ENCODE measurements around the gene TBCEL. TPM values are rescaled to one million over a fixed set of nuclear protein-coding genes. Genes with fewer than 3 reads are reported as not detected.

The TBCEL gene
- total and polyA plus RNA-seq, 10 of the 15 experiments (the other 5 are each of a cell fraction or from before 2014, with no cell fraction given): 2.0 to 10.4 (median 7.3) TPM

DNA sequence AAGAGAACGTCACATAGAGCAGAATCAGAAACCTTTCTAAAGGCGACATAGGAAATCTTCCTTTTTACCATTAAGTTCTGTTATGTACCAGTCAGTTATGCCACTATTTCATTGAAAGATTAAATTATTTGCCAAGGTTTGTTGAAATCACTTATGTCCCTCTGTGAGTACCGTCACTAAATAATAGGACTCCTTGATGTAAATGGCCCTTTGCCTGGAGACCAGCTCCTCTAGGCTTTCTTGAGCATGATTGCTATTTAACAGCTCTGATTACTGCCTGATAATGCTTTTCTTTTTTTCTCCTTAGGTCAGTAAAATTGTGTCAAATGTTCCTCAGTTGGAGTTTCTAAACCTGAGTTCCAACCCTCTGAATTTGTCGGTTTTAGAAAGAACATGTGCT is 29.3 kb downstream of the TBCEL start (continued):
- TF ChIP-seq, protein P1, sequence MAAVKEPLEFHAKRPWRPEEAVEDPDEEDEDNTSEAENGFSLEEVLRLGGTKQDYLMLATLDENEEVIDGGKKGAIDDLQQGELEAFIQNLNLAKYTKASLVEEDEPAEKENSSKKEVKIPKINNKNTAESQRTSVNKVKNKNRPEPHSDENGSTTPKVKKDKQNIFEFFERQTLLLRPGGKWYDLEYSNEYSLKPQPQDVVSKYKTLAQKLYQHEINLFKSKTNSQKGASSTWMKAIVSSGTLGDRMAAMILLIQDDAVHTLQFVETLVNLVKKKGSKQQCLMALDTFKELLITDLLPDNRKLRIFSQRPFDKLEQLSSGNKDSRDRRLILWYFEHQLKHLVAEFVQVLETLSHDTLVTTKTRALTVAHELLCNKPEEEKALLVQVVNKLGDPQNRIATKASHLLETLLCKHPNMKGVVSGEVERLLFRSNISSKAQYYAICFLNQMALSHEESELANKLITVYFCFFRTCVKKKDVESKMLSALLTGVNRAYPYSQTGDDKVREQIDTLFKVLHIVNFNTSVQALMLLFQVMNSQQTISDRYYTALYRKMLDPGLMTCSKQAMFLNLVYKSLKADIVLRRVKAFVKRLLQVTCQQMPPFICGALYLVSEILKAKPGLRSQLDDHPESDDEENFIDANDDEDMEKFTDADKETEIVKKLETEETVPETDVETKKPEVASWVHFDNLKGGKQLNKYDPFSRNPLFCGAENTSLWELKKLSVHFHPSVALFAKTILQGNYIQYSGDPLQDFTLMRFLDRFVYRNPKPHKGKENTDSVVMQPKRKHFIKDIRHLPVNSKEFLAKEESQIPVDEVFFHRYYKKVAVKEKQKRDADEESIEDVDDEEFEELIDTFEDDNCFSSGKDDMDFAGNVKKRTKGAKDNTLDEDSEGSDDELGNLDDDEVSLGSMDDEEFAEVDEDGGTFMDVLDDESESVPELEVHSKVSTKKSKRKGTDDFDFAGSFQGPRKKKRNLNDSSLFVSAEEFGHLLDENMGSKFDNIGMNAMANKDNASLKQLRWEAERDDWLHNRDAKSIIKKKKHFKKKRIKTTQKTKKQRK (IDR thresholded peaks at IDR 0.05; ENCODE audit: low read depth, low read length): no peak

DNA sequence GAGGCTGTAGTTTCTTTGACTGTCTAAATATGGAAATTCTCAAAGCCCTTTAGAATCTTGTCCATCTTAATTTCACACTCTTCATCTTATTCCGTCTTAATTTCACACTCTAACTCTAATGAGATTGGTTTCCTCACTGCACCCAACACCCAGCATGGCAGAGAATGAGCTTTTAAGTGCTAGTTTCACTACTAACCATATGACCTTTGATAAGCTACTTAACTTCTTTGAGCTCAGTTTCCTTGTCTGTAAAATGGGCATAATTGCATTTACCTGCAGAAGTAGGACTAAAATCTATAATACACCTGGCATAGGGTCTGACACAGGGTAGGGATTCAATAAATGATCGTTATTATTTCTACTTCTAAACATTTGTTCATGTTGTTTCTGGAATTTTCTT is 30.4 kb downstream of the TBCEL start:
- Histone ChIP-seq H3K27ac (ENCODE audit: control insufficient read depth, insufficient read depth) (no peak overlapping the region), H2AFZ (ENCODE audit: control insufficient read depth, low read depth, low read length) (no peak overlapping the region), H3K4me2 (ENCODE audit: control insufficient read depth, insufficient read depth) (no peak overlapping the region), H3K9me3 (replicated peaks; ENCODE audit: control insufficient read depth, insufficient read depth, low read length) (no peaks in the 10 kb centered on the region), H3K9ac (ENCODE audit: control insufficient read depth, insufficient read depth, low read length) (no peak overlapping the region), H3K79me2 (ENCODE audit: control insufficient read depth, insufficient read depth, low read length) (no peaks in the 10 kb centered on the region), H3K36me3 (ENCODE audit: control insufficient read depth in 2 of 2, insufficient read depth in 2 of 2, low read length in 1 of 2) (peaks cover 0 to 9% of the 10 kb centered on the region in 2 experiments; a peak in 2 of 4 replicates), H3K27me3 (replicated peaks in 1 of 2; ENCODE audit: control insufficient read depth in 2 of 2, insufficient read depth in 2 of 2, low read length in 1 of 2) (no peaks in the 10 kb centered on the region), H4K20me1 (ENCODE audit: control insufficient read depth, insufficient read depth) (no peaks in the 10 kb centered on the region), H3K4me1 (ENCODE audit: control insufficient read depth, insufficient read depth, low read length) (peaks cover 11% of the 10 kb centered on the region), H3K4me3 (no peak overlapping the region)
- ChIA-PET SMC1A (ENCODE audit: uncharacterized antibody, unreplicated experiment) (interaction anchor here (0.6 to 1.5 kb wide), 2 partner anchors 14 to 16 kb away, joined by 3 to 5 read pairs; no protein-coding TSS in a partner anchor), RAD21 (ENCODE audit: unreplicated experiment) (interaction anchor here (0.9 to 1.4 kb wide), 2 partner anchors 13 to 29 kb away, joined by 3 to 5 read pairs; no protein-coding TSS in a partner anchor), CTCF (interaction anchor here (1.3 to 1.4 kb wide), 2 partner anchors 19 to 56 kb away, joined by 3 to 4 read pairs; no protein-coding TSS in a partner anchor), POLR2A (no interaction called here)
- intact Hi-C loops (cut with micrococcal nuclease; ENCODE audit: unreplicated experiment): no loop called here
- WGBS (ENCODE audit: insufficient coverage, insufficient replicate concordance, low lambda C conversion rate, missing lambda C conversion rate): 97% methylated on average over 2 of the region's 2 CpGs
- no peak for DNase-seq (ENCODE audit: low read depth, low spot score)
- BruUV-seq (replicated peaks): no TSS peak
- no peak for ATAC-seq
- in situ Hi-C loops (cut with MboI): no loop called here
- no peak for FAIRE-seq
- TF ChIP-seq, protein P2, sequence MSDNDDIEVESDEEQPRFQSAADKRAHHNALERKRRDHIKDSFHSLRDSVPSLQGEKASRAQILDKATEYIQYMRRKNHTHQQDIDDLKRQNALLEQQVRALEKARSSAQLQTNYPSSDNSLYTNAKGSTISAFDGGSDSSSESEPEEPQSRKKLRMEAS (IDR thresholded peaks at IDR 0.05; ENCODE audit: low read depth, low read length): no peak
- TF ChIP-seq EED (IDR thresholded peaks at IDR 0.05; ENCODE audit: low read depth) (no peak), ZNF592 (IDR thresholded peaks at IDR 0.05) (no peak), JUND (IDR thresholded peaks at IDR 0.05; ENCODE audit: low read depth, low read length) (no peak), TCF12 (IDR thresholded peaks at IDR 0.05; ENCODE audit: low read depth, low read length) (no peak), BRCA1 (IDR thresholded peaks at IDR 0.05; ENCODE audit: low read depth, low read length) (no peak), NRF1 (conservative IDR thresholded peaks at IDR 0.05; ENCODE audit: low read depth, low read length) (no peak), BACH1 (IDR thresholded peaks at IDR 0.05; ENCODE audit: borderline replicate concordance) (no peak), NFXL1 (IDR thresholded peaks at IDR 0.05; ENCODE audit: borderline replicate concordance) (no peak)
- TF ChIP-seq, protein P3, sequence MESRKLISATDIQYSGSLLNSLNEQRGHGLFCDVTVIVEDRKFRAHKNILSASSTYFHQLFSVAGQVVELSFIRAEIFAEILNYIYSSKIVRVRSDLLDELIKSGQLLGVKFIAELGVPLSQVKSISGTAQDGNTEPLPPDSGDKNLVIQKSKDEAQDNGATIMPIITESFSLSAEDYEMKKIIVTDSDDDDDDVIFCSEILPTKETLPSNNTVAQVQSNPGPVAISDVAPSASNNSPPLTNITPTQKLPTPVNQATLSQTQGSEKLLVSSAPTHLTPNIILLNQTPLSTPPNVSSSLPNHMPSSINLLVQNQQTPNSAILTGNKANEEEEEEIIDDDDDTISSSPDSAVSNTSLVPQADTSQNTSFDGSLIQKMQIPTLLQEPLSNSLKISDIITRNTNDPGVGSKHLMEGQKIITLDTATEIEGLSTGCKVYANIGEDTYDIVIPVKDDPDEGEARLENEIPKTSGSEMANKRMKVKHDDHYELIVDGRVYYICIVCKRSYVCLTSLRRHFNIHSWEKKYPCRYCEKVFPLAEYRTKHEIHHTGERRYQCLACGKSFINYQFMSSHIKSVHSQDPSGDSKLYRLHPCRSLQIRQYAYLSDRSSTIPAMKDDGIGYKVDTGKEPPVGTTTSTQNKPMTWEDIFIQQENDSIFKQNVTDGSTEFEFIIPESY (IDR thresholded peaks at IDR 0.05): no peak
